Adrenal gland (tissue), 5 donors: ENCODE data around the gene CDC42SE1.

Source experiments
- POLR2A ChIP-seq, 2 donors: fragments of 450-650 bp; IDR thresholded peaks; one replicate each; pipeline ENCODE4 v1.6.1; 2017; ENCODE audit warnings: antibody characterized with exemption in 2 of 2, mild to moderate bottlenecking in 2 of 2, moderate library complexity in 1 of 2
- TF ChIP-seq, protein P1 (sequence below), 6 experiments: fragments of 450-650 bp in 4 of 6; fragments of 200-600 bp in 2 of 6; sonication (generic) in 1 of 6; IDR thresholded peaks; 1 replicate in 5 of 6; 2 replicates in 1 of 6; pipeline versions ENCODE4 v1.5.1 to v1.8.0; 2016 to 2021; ENCODE audit warnings: antibody characterized with exemption in 6 of 6, mild to moderate bottlenecking in 2 of 6, moderate library complexity in 1 of 6
- donor health status: DM: no; HTN: no; CAD: no.

- TF ChIP-seq, protein P1, sequence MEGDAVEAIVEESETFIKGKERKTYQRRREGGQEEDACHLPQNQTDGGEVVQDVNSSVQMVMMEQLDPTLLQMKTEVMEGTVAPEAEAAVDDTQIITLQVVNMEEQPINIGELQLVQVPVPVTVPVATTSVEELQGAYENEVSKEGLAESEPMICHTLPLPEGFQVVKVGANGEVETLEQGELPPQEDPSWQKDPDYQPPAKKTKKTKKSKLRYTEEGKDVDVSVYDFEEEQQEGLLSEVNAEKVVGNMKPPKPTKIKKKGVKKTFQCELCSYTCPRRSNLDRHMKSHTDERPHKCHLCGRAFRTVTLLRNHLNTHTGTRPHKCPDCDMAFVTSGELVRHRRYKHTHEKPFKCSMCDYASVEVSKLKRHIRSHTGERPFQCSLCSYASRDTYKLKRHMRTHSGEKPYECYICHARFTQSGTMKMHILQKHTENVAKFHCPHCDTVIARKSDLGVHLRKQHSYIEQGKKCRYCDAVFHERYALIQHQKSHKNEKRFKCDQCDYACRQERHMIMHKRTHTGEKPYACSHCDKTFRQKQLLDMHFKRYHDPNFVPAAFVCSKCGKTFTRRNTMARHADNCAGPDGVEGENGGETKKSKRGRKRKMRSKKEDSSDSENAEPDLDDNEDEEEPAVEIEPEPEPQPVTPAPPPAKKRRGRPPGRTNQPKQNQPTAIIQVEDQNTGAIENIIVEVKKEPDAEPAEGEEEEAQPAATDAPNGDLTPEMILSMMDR (IDR thresholded peaks at IDR 0.05): no peak
- no peak for TF ChIP-seq POLR2A (IDR thresholded peaks at IDR 0.05)
These were observed 45.9 kb downstream of the CDC42SE1 start for GRCh38 chr1:151013518-151013917.
